Upper lobe of left lung (tissue), 6 donors: Measurements from ENCODE around the gene CLDN11. TPM values are rescaled to one million over a fixed set of nuclear protein-coding genes. Genes with fewer than 3 reads are reported as not detected.

Experiments
- ATAC-seq, 2 donors: fragments of 200-7000 bp; cut with Tn5 transposase; one replicate each; pipeline ENCODE4 v1.9.1; 2022; ENCODE audit warnings: mild to moderate bottlenecking in 2 of 2, moderate library complexity in 2 of 2; ENCODE audit not compliant: low FRiP score in 2 of 2
- DNase-seq, 2 donors: peaks; one replicate each; pipeline ENCODE4 v3.0.0-alpha.2; 2019 to 2020
- H3K27ac ChIP-seq, 4 donors: fragments of 200-600 bp; sonication (generic); one replicate each; pipeline ENCODE4 v1.5.1; 2016 to 2019
- H3K27me3 ChIP-seq, 4 donors: fragments of 200-600 bp; sonication (generic); one replicate each; pipeline ENCODE4 v1.5.1; 2017 to 2019
- H3K36me3 ChIP-seq, 4 donors: fragments of 200-600 bp; sonication (generic); one replicate each; pipeline ENCODE4 v1.5.1; 2016 to 2019
- H3K4me1 ChIP-seq, 4 donors: fragments of 200-600 bp; sonication (generic); one replicate each; pipeline ENCODE4 v1.5.1; 2018 to 2019
- H3K4me3 ChIP-seq, 4 donors: fragments of 200-600 bp; sonication (generic); one replicate each; pipeline ENCODE4 v1.5.1; 2017 to 2019; ENCODE audit warnings: mild to moderate bottlenecking in 2 of 4, moderate library complexity in 1 of 4
- H3K9me3 ChIP-seq, 4 donors: fragments of 200-600 bp; sonication (generic); one replicate each; pipeline ENCODE4 v1.5.1; 2018 to 2019
- EP300 ChIP-seq, 4 donors: sonication (generic); formaldehyde crosslinking; IDR thresholded peaks; one replicate each; pipeline ENCODE4 v1.5.1; 2017; ENCODE audit warnings: antibody characterized with exemption in 4 of 4, control low read depth in 2 of 4
- POLR2A ChIP-seq, 4 donors: fragments of 450-650 bp; IDR thresholded peaks; one replicate each; pipeline ENCODE4 v1.5.1; 2016 to 2017; ENCODE audit warnings: antibody characterized with exemption in 4 of 4, mild to moderate bottlenecking in 2 of 4
- POLR2AphosphoS5 ChIP-seq, 2 donors: sonication (generic); formaldehyde crosslinking; IDR thresholded peaks; one replicate each; pipeline ENCODE4 v1.5.1; 2017; ENCODE audit warnings: antibody characterized with exemption in 2 of 2
- WGBS, 2 donors: methylation state at CpG; one replicate each; pipeline ENCODE4 v1.1.5; 2017 to 2018; 5-methylcytosine and 5-hydroxymethylcytosine counted together
- total RNA-seq, 6 donors: library from RNA; depleted of rRNA in 4 of 6; stranded (reverse); fragments of >200 nt in 4 of 6; gene quantifications; one replicate each; pipeline versions ENCODE4 v1.1.0 to v1.2.1, GENCODE V29; 2016 to 2021
- TF ChIP-seq, protein P1 (sequence below), 6 experiments: fragments of 450-650 bp in 4 of 6; fragments of 200-600 bp in 2 of 6; sonication (generic) in 2 of 6; IDR thresholded peaks; one replicate each; pipeline ENCODE4 v1.5.1; 2016 to 2019; ENCODE audit warnings: antibody characterized with exemption in 6 of 6
- donor health status: DM: no; HTN: no; CAD: no; lungs with moderate emphysema.
- donor health status: DM: no; HTN: yes; CAD: no; lungs with severe emphysema.

Gene CLDN11
- 10 to 100 TPM in 1 of 6 donors, 1 to 10 TPM in 5; 2.1 to 17.1 (median 6.0) TPM for total RNA-seq

DNA sequence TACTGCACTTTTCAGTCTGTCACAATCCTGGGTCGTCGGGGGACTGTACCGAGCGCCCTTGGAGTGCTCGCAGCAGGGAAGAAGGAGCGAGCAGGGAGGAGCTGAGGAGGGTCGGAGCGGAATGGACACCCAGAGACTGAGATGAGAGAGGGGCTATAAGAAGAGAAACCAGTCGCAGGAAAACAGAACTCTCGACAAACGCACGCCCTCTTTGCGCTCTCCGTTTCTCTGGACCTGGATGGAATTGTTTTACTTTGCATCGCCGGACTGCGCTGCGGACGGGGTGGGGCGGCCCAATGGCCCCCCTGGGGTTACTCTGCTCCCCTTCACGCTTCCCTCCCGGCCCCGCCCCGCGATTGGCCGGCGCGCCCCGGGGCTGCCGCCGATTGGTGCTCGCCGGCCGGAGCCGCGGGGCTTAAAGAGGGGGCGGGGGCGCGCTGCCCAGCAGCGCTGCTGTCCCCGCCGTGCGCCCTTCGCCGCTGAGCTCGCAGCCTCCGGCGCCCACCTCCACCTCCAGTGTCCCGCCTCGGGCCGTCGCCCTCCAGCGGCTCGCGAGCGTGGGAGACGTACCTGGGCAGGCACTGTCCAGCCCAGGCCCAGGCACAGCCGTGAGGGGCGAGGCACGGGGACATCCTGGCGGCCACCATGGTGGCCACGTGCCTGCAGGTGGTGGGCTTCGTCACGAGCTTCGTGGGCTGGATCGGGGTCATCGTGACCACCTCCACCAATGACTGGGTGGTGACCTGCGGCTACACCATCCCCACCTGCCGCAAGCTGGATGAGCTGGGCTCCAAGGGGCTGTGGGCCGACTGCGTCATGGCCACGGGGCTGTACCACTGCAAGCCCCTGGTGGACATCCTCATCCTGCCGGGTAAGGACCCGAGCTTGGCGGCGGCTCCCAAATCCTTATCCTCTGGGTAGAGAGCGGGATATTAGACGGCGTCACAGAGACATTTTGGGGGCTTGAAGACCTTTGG, at the start of gene CLDN11:
Gene CLDN11, plus strand, starts transcription at position 447 of the 977 bp plus-strand sequence. Its CDS starts 199 bp downstream, at position 646.
- 3 to 12% methylated on average over 16 to 34 of the region's 79 CpGs for WGBS, 2 donors
- no peak for TF ChIP-seq POLR2A (IDR thresholded peaks at IDR 0.05)
- TF ChIP-seq, protein P1, sequence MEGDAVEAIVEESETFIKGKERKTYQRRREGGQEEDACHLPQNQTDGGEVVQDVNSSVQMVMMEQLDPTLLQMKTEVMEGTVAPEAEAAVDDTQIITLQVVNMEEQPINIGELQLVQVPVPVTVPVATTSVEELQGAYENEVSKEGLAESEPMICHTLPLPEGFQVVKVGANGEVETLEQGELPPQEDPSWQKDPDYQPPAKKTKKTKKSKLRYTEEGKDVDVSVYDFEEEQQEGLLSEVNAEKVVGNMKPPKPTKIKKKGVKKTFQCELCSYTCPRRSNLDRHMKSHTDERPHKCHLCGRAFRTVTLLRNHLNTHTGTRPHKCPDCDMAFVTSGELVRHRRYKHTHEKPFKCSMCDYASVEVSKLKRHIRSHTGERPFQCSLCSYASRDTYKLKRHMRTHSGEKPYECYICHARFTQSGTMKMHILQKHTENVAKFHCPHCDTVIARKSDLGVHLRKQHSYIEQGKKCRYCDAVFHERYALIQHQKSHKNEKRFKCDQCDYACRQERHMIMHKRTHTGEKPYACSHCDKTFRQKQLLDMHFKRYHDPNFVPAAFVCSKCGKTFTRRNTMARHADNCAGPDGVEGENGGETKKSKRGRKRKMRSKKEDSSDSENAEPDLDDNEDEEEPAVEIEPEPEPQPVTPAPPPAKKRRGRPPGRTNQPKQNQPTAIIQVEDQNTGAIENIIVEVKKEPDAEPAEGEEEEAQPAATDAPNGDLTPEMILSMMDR (IDR thresholded peaks at IDR 0.05), result peak in 2 of 6 experiments; percentile 24 to 28
- TF ChIP-seq EP300 (IDR thresholded peaks at IDR 0.05), result no peak
- Histone ChIP-seq H3K9me3 (no peaks in the 10 kb centered on the region), H3K27ac (peak within 1 kb of the TSS; percentile 71 to 87 (median 80)), H3K4me1 (peaks cover 17 to 24% (median 20%) of the 10 kb centered on the region in 4 donors), H3K4me3 (peak within 1 kb of the TSS; percentile 30 to 58 (median 50)), H3K27me3 (peaks cover 0 to 20% (median 14%) of the 10 kb centered on the region in 4 donors), H3K36me3 (no peaks in the 10 kb centered on the region)
- DNase-seq, result peak in 1 of 2 donors; percentile 90
- peak in 1 of 2 donors; percentile 82 for ATAC-seq

DNA sequence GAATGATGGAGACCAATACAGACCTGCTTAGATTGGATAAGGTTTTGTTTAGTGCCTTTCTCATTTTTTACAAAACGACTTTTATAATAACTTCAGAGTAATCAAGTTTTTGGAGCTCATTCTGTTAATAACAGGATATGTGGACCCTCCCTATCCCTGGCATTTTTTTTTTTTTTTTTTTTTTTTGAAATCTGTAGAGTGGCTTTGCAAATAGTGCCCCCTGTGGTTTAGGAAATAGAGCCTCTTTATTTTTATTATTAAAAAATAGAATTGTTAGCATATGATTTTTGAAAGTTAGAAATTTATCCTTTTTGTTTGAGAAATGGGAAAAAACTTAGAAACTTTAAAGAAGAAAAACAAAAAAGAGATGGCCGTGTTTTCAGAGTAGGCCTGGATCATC, 49.7 kb upstream of the CLDN11 start:
- TF ChIP-seq EP300 (IDR thresholded peaks at IDR 0.05) (no peak), POLR2A (IDR thresholded peaks at IDR 0.05) (no peak), POLR2AphosphoS5 (IDR thresholded peaks at IDR 0.05) (no peak)
- TF ChIP-seq, protein P1 (IDR thresholded peaks at IDR 0.05), result peak in 1 of 6 experiments; percentile 31
- Histone ChIP-seq H3K36me3 (peaks cover 0 to 9% (median 2%) of the 10 kb centered on the region in 4 donors), H3K4me1 (peaks cover 10 to 55% (median 25%) of the 10 kb centered on the region in 4 donors), H3K4me3 (no peak overlapping the region), H3K9me3 (no peaks in the 10 kb centered on the region), H3K27me3 (no peaks in the 10 kb centered on the region), H3K27ac (no peak overlapping the region)
- DNase-seq, result no peak
- no peak for ATAC-seq
- WGBS, 2 donors, result 68% methylated on average over 2 of the region's 2 CpGs

DNA sequence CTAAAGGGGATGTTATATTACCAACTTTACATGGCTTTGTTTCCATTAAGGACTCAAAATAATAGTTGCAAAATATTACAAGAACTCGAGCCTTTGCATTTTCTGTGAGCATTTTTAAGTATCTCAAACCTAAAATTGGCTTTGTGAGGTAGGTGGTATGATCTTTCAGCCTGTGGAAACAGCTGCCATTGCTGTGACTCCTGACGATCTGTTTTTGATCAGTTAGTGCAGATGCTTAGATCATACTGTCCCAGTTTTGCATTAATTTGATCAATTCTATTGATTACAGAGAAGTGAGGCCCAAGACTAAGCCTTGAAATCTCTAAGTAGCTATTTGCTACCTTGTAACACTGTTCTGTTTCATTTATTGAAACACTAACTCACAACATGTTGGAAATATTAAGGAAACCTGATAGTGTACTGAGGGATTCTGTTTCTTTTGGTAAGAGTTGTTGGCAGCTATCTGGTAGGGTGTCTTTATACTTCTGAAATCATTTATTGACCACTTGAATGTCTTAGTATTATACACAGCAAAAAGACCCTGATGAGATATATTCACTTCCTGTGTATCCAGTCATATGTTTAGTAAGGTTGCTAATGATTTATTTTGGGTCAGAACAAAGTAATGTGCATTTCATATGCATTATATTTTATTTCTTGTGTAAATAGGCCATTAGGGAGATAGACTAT, 46.3 kb upstream of the CLDN11 start:
- Histone ChIP-seq H3K4me3 (no peak overlapping the region), H3K9me3 (no peaks in the 10 kb centered on the region), H3K36me3 (peaks cover 0 to 8% (median 1%) of the 10 kb centered on the region in 4 donors), H3K27me3 (no peaks in the 10 kb centered on the region), H3K4me1 (peaks cover 14 to 44% (median 19%) of the 10 kb centered on the region in 4 donors), H3K27ac (no peak overlapping the region)
- ATAC-seq (no peak), DNase-seq (no peak)
- TF ChIP-seq, protein P1 (IDR thresholded peaks at IDR 0.05), result no peak
- TF ChIP-seq POLR2A (IDR thresholded peaks at IDR 0.05), result no peak
- TF ChIP-seq EP300 (IDR thresholded peaks at IDR 0.05), result no peak
- 54 to 64% methylated on average over 2 of the region's 2 CpGs for WGBS, 2 donors

DNA sequence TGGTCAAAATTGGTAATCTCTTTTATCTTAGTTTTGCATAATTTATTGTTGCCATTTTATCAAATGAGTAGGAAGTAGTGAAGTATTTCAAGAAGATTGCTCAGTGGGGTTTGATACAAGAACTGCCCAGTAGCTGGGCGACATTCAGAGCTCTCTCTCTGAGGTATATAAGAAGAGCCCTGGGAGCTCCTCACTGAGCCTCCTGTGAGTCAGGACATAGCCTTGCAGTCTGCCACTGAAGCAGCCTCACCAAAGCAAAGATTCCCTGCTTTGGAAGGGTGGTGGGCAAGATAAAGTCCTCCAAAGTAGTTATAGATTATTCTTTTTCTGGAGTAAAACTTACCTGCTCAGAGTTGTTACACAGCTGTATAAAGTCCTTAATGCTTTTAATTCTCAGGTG, 35.1 kb upstream of the CLDN11 start:
- Histone ChIP-seq H3K4me3 (no peak overlapping the region), H3K27ac (peak overlapping the region in 1 of 4 donors; percentile 34), H3K27me3 (no peaks in the 10 kb centered on the region), H3K9me3 (no peaks in the 10 kb centered on the region), H3K4me1 (peaks cover 0 to 3% (median 0%) of the 10 kb centered on the region in 4 donors), H3K36me3 (peaks cover 6 to 91% (median 50%) of the 10 kb centered on the region in 4 donors)
- no peak for DNase-seq
- no peak for TF ChIP-seq EP300 (IDR thresholded peaks at IDR 0.05)
- no peak for TF ChIP-seq POLR2A (IDR thresholded peaks at IDR 0.05)
- TF ChIP-seq, protein P1 (IDR thresholded peaks at IDR 0.05), result no peak
- TF ChIP-seq POLR2AphosphoS5 (IDR thresholded peaks at IDR 0.05), result no peak
- no peak for ATAC-seq
- WGBS, 2 donors, result 83 to 85% methylated on average over 1 of the region's 1 CpG
